ENCODE measurements around the gene ZNF433. TPM values are rescaled to one million over a fixed set of nuclear protein-coding genes. Genes with fewer than 3 reads are reported as not detected.
"Not testable (repeated sequence)": the region's sequence is repeated elsewhere in the genome, so short reads cannot be mapped to it uniquely, and the experiment has no call there.

ZNF433 gene
- total RNA-seq, result 1 to 10 TPM; 3.7 TPM

GRCh38 chr19:12035220-12036172 lies at the start of gene ZNF433:
ZNF433 (minus strand) TSS chr19:12035679; CDS start chr19:12035539, 140 bp downstream.
- Mint-ChIP-seq H3K27ac (peak within 1 kb of the TSS; percentile 35 to 77), H3K4me3 (peak within 1 kb of the TSS; percentile 88), H3K4me1 (ENCODE audit: low read depth in 2 of 2) (peaks cover 6 to 10% of the 10 kb centered on the region in 2 donors), H3K27me3 (no peaks in the 10 kb centered on the region), H3K9me3 (no peaks in the 10 kb centered on the region), H3K36me3 (peaks cover 10% of the 10 kb centered on the region)
- peak; percentile 99 to 100 for ATAC-seq
- peak; percentile 92 for DNase-seq (ENCODE audit: low spot score)

- DNase-seq (ENCODE audit: low spot score); H3K9me3 Mint-ChIP-seq; H3K36me3 Mint-ChIP-seq; ATAC-seq; H3K27me3 Mint-ChIP-seq; H3K27ac Mint-ChIP-seq; H3K4me3 Mint-ChIP-seq; H3K4me1 Mint-ChIP-seq (ENCODE audit: low read depth in 2 of 2): not testable (repeated sequence)
Observed at GRCh38 chr19:12083336-12083735, 47.9 kb upstream of the ZNF433 start.

- no peaks in the 10 kb centered on the region for H3K27me3 Mint-ChIP-seq
- H3K4me1 Mint-ChIP-seq (ENCODE audit: low read depth in 2 of 2), result no peaks in the 10 kb centered on the region
- peaks cover 20% of the 10 kb centered on the region for H3K9me3 Mint-ChIP-seq
- no peak overlapping the region for H3K4me3 Mint-ChIP-seq
- ATAC-seq (no peak), DNase-seq (ENCODE audit: low spot score) (no peak)
- peaks cover 37% of the 10 kb centered on the region for H3K36me3 Mint-ChIP-seq
- no peak overlapping the region for H3K27ac Mint-ChIP-seq
Observed at GRCh38 chr19:12077375-12077774, 41.9 kb upstream of the ZNF433 start.

- not testable (repeated sequence) for H3K4me1 Mint-ChIP-seq (ENCODE audit: low read depth in 2 of 2); H3K4me3 Mint-ChIP-seq; H3K27me3 Mint-ChIP-seq; H3K27ac Mint-ChIP-seq; DNase-seq (ENCODE audit: low spot score); ATAC-seq
- Mint-ChIP-seq H3K36me3 (peaks cover 37% of the 10 kb centered on the region), H3K9me3 (peaks cover 20% of the 10 kb centered on the region)
Observed at GRCh38 chr19:12076331-12076730, 40.9 kb upstream of the ZNF433 start.

- no peak overlapping the region for H3K27ac Mint-ChIP-seq
- DNase-seq (ENCODE audit: low spot score) (no peak), ATAC-seq (no peak)
- no peaks in the 10 kb centered on the region for H3K27me3 Mint-ChIP-seq
- peaks cover 37% of the 10 kb centered on the region for H3K36me3 Mint-ChIP-seq
- no peaks in the 10 kb centered on the region for H3K4me1 Mint-ChIP-seq (ENCODE audit: low read depth in 2 of 2)
- H3K4me3 Mint-ChIP-seq, result no peak overlapping the region
- peaks cover 17% of the 10 kb centered on the region for H3K9me3 Mint-ChIP-seq
Observed at GRCh38 chr19:12075538-12076139, 40.2 kb upstream of the ZNF433 start.

DNA sequence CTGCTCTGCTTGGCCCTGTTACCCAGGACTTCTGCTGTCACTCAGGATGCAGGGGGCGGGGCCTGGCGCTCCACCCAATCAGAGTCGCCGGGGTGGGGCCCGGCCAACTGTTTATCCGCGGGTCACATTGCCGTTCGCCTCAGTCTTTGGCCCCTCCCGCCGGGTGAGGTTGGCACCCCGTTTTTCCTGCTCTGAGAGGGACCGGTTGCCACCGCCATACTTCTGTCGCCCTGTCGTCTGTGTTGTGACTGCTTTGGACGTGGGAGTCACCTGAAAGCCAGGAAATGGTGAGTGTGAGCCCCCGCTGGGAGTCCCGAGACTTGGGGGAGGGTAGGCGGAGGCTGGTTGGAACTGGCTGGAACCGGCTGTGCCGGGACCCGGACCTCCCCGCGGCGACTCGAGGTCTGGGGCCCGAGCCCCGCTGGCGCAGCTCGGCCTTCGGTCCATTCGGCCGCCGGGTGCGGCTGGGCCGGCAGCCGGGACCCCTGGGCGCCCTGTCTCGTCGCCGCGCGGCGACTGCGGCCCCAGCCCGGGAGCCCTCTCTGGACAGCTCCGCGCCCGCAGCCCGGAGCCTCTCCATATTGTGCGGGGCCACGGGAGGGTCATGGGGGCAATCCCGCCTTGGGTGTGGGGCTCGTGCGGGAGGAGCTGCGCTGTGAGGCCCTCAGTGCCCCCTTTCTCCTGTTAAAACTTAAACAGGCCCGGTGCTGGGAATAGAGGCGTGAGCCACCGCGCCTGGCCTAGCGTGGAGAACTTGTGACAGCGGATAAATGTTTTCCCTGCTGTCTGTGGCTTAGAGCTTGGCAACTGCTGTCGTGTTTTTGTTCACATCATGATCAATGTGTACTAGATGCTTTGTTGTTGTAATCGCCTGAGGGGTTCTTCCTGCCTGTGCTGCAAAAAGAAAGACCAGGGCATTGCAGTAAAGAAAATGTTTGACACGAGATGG lies 29.4 kb upstream of the ZNF433 start, which contains the start of gene ZNF844:
TSS of gene ZNF844 (plus strand) at position 142 of the 949 bp plus-strand sequence. CDS start at position 285, 143 bp downstream.
- Mint-ChIP-seq H3K9me3 (no peaks in the 10 kb centered on the region), H3K27ac (peak within 1 kb of the TSS; percentile 60 to 74), H3K4me3 (peak within 1 kb of the TSS; percentile 77), H3K36me3 (no peaks in the 10 kb centered on the region), H3K4me1 (ENCODE audit: low read depth in 2 of 2) (peaks cover 0 to 7% of the 10 kb centered on the region in 2 donors), H3K27me3 (no peaks in the 10 kb centered on the region)
- peak; percentile 97 to 99 for ATAC-seq
- peak; percentile 90 for DNase-seq (ENCODE audit: low spot score)

- ATAC-seq (no peak), DNase-seq (ENCODE audit: low spot score) (no peak)
- no peak overlapping the region for H3K27ac Mint-ChIP-seq
- no peaks in the 10 kb centered on the region for H3K9me3 Mint-ChIP-seq
- H3K4me3 Mint-ChIP-seq, result no peak overlapping the region
- H3K36me3 Mint-ChIP-seq, result peaks cover 5% of the 10 kb centered on the region
- H3K4me1 Mint-ChIP-seq (ENCODE audit: low read depth in 2 of 2), result peaks cover 11 to 16% of the 10 kb centered on the region in 2 donors
- H3K27me3 Mint-ChIP-seq, result peaks cover 0 to 3% of the 10 kb centered on the region in 2 donors
Observed at GRCh38 chr19:12055784-12056183, 20.3 kb upstream of the ZNF433 start.

GRCh38 chr19:12052497-12053169 lies 17.2 kb upstream of the ZNF433 start, which contains the start of gene ZNF878:
ZNF878 (minus strand) TSS chr19:12052961; CDS start chr19:12052801, 160 bp downstream.
- peak within 1 kb of the TSS in 1 of 2 donors; percentile 21 for H3K27ac Mint-ChIP-seq
- peak; percentile 93 to 97 for ATAC-seq
- H3K4me1 Mint-ChIP-seq (ENCODE audit: low read depth in 2 of 2), result peaks cover 11% of the 10 kb centered on the region in 2 donors
- peaks cover 0 to 3% of the 10 kb centered on the region in 2 donors for H3K27me3 Mint-ChIP-seq
- peaks cover 5% of the 10 kb centered on the region for H3K36me3 Mint-ChIP-seq
- peak within 1 kb of the TSS; percentile 80 for H3K4me3 Mint-ChIP-seq
- H3K9me3 Mint-ChIP-seq, result no peaks in the 10 kb centered on the region
- DNase-seq (ENCODE audit: low spot score), result peak; percentile 80

- no peaks in the 10 kb centered on the region for H3K9me3 Mint-ChIP-seq
- DNase-seq (ENCODE audit: low spot score) (no peak), ATAC-seq (no peak)
- peaks cover 11% of the 10 kb centered on the region in 2 donors for H3K4me1 Mint-ChIP-seq (ENCODE audit: low read depth in 2 of 2)
- peaks cover 5% of the 10 kb centered on the region for H3K36me3 Mint-ChIP-seq
- H3K27me3 Mint-ChIP-seq, result peaks cover 0 to 3% of the 10 kb centered on the region in 2 donors
- H3K27ac Mint-ChIP-seq, result peak overlapping the region in 1 of 2 donors; percentile 21
- peak overlapping the region; percentile 80 for H3K4me3 Mint-ChIP-seq
Observed at GRCh38 chr19:12052091-12052496, 16.6 kb upstream of the ZNF433 start.

DNA sequence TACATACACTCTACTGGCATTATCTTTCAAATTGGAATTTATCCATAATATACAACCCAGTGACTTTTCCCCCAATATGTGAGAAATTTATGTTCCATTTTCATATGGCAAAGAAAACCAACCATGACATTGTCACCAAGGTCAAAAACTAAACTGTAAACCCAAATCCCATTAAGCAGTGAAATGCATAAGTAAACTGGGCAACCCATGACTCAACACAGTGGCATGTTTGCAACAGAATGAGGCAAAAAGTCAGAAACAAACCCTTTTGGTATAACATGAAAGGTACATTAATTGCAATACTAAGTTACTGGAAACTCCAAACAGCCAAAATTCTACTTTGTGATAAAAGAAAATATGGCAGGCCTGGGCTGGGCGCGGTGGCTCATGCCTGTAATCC lies 12.4 kb upstream of the ZNF433 start:
- H3K27me3 Mint-ChIP-seq, result peaks cover 0 to 3% of the 10 kb centered on the region in 2 donors
- H3K4me1 Mint-ChIP-seq (ENCODE audit: low read depth in 2 of 2), result peaks cover 6 to 8% of the 10 kb centered on the region in 2 donors
- no peak overlapping the region for H3K4me3 Mint-ChIP-seq
- peaks cover 30% of the 10 kb centered on the region for H3K36me3 Mint-ChIP-seq
- peaks cover 15% of the 10 kb centered on the region for H3K9me3 Mint-ChIP-seq
- DNase-seq (ENCODE audit: low spot score) (no peak), ATAC-seq (no peak)
- no peak overlapping the region for H3K27ac Mint-ChIP-seq

DNA sequence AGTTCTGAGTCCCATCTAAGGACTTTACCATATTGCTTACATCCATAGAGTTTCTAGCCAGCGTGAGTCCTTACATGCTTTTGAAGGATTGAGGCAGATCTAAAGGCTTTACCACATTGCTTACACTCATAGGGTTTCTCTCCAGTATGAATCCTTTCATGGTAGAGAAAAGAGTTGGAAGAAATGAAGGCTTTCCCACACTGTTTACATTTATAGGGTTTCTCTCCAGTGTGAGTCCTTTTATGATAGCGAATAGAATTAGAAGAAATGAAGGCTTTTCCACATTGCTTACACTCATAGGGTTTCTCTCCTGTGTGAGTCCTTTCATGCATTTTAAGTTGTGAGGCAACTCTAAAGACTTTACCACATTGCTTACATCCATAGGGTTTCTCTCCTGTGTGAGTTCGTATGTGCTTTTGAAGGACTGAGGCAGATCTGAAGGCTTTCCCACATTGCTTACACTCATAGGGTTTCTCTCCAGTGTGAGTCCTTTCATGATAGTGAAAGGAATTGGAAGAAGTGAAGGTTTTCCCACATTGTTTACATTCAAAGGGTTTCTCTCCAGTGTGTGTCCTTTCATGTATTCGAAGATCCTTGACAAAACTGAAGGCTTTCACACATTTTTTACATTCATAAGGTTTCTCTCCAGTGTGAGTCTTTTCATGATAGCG lies 8.4 kb upstream of the ZNF433 start:
- peaks cover 18% of the 10 kb centered on the region for H3K9me3 Mint-ChIP-seq
- no peaks in the 10 kb centered on the region for H3K27me3 Mint-ChIP-seq
- ATAC-seq (no peak), DNase-seq (ENCODE audit: low spot score) (no peak)
- no peak overlapping the region for H3K4me3 Mint-ChIP-seq
- peaks cover 29% of the 10 kb centered on the region for H3K36me3 Mint-ChIP-seq
- no peak overlapping the region for H3K27ac Mint-ChIP-seq
- H3K4me1 Mint-ChIP-seq (ENCODE audit: low read depth in 2 of 2), result no peaks in the 10 kb centered on the region

DNA sequence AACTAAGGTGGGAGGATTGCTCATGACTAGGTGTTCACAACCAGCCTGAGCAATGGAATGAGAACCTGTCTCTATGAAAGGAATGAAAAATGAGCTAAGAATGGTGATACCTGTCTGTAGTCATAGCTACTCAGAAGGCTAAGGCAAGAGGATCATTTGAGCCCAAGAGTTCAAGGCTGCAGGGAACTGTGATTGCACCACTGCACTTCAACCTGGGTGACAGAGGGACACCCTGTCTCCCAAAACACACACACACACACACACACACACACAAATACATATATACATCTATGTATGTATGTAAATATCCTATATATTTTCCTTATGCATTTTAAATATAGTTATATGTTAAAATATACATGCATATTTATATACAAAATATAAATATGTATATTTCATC lies 7.4 kb upstream of the ZNF433 start:
- H3K9me3 Mint-ChIP-seq, result peaks cover 18% of the 10 kb centered on the region
- H3K4me3 Mint-ChIP-seq, result no peak overlapping the region
- no peak overlapping the region for H3K27ac Mint-ChIP-seq
- DNase-seq (ENCODE audit: low spot score) (no peak), ATAC-seq (no peak)
- H3K4me1 Mint-ChIP-seq (ENCODE audit: low read depth in 2 of 2), result no peaks in the 10 kb centered on the region
- no peaks in the 10 kb centered on the region for H3K27me3 Mint-ChIP-seq
- H3K36me3 Mint-ChIP-seq, result peaks cover 29% of the 10 kb centered on the region

Measured in natural killer cell treated with Interleukin-12 subunit alpha and Interleukin-12 subunit beta and Interleukin-15 and Interleukin-18, amount 100 ng/mL, for 72 hours (primary cell).